GM12864 (cell line): ENCODE data around the gene IL32.

ENCODE experiments used
- DNase-seq: peaks from one replicate; pipeline ENCODE4 v3.0.0-alpha.2; 2011; ENCODE audit warnings: low read depth
- H3K4me3 ChIP-seq: 2 replicates; pipeline ENCODE4 v1.5.1; 2011; ENCODE audit warnings: mild to moderate bottlenecking, low read depth, low read length, control low read depth
- TF ChIP-seq, protein P1 (sequence below): IDR thresholded peaks from 2 replicates; pipeline ENCODE4 v1.5.1; 2011; ENCODE audit warnings: low read depth, mild to moderate bottlenecking, moderate library complexity, low read length, control low read depth, inconsistent platforms; ENCODE audit errors: missing control alignments

IL32 gene

DNA sequence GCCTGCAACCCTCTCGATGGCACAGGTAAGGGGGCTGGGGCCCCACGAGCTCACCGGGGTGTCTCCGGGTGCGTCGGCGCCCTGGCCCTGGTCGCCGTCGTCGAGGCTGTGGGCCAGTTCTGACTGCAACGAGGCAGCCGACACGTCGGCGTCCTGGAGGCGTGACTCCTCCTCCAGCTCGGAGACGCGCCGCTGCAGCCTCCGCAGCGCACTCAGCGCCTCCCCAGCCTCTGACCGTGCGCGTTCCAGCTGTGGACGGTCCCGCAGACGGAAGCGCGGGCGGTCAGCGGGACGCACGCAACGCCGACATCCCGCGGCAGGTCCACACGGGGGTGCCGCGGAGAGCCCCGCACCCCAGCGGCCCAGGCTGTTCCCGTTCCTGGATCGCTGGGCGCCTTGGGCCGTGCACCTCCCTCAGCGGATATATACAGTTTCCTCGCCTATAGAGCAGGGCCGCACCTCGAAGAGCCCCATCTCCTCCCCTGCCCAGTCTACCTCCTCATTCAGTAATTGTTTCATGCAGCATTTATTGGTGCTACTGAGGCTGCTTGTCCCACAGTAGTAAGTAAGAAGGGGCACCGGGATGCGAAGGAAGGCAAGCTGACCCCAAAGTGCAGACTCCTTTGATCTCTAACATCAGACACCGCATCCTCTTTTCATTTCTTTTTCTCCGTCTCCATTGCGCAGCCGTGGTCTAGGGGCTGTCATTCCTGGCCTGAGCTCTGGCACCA lies 35.8 kb upstream of the IL32 start:
- no peak overlapping the region; the same call in 1 of the 2 replicates for H3K4me3 ChIP-seq
- TF ChIP-seq, protein P1, sequence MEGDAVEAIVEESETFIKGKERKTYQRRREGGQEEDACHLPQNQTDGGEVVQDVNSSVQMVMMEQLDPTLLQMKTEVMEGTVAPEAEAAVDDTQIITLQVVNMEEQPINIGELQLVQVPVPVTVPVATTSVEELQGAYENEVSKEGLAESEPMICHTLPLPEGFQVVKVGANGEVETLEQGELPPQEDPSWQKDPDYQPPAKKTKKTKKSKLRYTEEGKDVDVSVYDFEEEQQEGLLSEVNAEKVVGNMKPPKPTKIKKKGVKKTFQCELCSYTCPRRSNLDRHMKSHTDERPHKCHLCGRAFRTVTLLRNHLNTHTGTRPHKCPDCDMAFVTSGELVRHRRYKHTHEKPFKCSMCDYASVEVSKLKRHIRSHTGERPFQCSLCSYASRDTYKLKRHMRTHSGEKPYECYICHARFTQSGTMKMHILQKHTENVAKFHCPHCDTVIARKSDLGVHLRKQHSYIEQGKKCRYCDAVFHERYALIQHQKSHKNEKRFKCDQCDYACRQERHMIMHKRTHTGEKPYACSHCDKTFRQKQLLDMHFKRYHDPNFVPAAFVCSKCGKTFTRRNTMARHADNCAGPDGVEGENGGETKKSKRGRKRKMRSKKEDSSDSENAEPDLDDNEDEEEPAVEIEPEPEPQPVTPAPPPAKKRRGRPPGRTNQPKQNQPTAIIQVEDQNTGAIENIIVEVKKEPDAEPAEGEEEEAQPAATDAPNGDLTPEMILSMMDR = no peak
- no peak for DNase-seq

DNA sequence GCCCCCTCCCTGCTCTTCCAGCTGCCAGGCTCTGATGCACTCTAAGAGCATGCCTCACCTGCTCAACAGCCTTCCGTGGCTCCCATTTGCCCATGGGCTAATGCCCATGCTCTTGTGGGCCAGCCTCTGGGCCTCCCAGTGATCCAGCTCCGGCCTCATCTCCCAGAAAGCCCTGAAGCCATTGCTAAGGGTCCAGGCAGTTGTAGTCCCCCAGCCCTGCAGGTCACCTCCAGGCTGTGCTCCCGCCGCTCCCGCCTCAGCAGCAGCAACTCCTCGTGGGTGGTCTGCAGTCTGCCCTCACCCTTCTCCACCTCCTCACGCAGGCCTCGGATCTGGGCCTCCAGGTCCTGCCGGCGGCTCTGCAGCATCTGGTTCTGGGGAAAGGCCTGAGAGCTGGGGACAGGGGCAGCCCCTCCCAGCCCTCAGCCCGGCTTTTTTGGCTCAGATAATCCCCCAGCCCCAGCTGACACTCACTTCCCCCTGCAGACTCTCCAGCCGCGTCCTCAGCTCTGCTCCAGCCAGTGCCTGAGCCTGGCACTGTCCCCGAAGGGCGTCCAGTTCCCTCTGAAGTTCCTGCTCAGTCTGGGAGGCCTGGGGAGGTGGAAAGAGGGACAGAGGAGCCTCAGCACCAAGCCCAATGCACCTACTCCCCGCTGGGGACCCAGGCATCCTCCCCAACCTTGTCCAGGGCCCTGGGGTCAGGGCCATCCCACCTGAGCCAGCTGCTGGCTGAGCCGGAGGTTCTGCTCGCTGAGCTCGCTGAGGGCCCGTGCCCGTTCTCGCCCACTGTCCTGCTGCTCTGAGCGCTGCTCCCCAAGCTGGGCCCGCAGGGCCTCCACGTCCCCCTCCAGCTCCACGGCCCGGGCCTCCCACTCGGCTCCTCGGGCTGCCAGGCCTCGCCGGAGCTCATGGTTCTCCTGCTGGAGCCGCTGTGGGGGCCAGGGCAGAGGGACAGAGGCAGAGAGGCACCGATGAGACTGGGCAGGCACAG lies 34.9 kb upstream of the IL32 start:
- no peak for DNase-seq
- TF ChIP-seq, protein P1 = peak; percentile 1
- H3K4me3 ChIP-seq = no peak overlapping the region

DNA sequence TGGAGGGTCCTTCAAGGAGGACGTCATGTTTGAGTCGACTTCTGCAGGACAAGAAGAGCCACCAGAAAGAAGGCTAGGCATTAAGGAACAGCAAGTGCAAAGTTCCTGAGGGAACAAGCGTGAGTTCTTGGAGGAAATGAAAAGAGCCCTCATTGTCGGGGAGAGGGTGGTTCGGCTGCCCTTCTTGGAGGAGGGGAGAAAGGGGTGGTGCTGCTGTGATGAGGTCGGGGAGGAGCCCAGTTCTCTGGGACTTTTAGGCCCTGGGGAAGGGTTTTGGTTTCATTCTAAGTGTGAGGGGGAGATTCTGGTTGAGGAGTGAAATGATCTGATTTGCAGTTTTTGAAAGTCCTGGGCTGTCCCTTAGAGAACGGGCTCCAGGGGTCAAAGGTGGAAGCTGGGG lies 32.8 kb upstream of the IL32 start:
- no peak overlapping the region for H3K4me3 ChIP-seq
- DNase-seq = no peak
- TF ChIP-seq, protein P1 = no peak

DNA sequence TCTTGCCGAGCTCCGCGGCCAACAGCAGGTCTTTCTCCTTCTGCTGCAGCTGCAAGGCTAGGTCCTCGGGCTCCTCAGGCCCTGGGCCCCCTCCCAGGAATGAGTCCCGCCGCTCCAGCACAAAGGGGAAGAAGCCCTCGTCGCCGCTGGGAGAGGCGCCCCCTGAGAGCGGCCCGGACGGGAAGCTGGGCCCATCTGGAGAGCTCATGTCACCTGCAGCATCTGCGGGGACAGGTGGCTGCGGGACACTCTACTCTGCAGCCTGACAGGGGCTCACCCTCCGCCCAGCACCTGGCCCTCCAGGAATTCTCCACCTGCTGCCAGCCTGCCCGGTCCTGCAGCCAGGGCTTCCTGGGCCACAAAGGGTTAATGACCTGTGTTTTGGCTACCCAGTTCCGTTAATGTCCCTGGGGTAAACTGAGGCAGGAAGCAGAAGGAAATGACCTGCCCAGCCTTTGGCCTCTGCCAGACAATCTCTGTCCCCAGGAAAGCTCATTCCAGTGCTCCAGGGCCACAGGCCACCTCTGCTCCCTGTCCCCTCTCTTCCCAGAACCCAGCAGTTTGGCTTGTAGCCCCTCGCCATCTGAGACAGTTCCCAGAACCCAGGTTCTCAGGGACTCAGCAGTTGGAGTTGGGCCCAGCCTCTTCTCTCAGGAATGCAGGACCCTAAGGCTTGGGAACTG lies 30.0 kb upstream of the IL32 start:
- H3K4me3 ChIP-seq = no peak overlapping the region
- DNase-seq = no peak
- TF ChIP-seq, protein P1 = no peak

DNA sequence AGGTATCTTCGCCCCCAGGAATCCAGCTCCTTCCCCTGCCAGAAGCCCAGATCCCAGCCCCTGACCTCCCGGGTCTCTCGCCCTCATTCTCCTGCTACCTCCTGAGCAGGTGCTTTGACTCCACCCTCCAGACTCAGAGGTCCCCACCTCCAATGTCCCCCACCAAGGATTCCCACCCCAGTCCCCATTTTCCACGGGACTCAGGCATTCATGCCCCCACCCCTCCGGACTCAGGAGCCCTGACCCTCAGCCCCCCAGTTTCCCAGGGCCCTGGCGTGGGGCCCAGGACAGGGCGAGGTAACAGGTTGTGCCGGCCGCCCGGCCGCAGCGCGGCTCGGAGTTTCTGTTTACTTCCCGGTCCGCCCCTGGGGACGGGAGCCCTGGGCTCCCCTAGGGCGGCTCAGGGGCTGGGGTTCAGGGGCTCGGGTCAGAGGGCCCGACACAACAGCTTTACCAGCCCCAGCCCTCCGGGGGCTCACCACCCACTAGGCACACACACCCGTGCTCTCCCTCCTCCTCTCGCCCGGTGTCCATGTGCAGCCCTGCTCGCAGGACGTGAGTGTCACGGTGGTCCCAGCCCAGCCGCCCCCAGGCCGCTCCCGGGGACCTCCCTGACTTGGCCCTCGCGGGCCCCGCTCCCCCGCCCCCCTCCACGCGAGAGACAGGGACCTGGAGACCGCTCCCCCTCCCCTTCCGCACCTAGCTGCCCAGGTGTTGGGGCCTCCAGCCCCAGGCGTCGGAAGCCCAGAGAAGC lies 29.3 kb upstream of the IL32 start:
- no peak for DNase-seq
- TF ChIP-seq, protein P1 = no peak
- H3K4me3 ChIP-seq = no peak overlapping the region

DNA sequence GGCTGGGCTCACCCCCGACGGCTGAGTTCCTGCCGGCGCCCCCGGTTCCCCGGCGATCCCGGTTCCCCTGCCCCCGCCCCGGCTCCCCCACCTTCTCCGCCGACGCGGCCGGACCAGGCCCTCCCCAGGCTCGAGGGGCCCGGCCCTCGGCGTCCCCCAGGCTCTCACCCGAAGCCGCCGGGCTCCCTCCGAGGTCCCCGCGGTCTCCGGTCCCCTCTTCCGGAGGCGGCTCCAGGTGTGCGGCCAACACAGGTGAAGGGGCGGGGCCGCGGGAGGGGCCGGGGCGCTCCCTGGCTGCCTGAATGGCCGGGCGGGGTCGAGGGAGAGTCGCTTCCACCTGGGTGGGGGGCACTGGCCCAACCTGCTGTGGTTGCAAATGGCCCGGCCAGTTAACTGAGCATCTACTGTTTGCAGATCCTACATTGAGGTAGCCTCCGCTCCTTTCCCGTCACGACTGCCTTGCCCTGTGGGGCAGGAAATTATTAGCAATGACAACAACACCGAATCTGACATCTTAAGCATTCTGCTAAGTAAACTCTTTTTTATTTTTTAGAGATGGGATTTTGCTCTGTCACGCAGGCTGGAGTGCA lies 28.6 kb upstream of the IL32 start, which contains the start of gene BICDL2:
TSS of gene BICDL2 (minus strand) at position 219 of the 590 bp plus-strand sequence. CDS start 1,448 bp downstream, outside the sequence.
- TF ChIP-seq, protein P1 = no peak
- no peak for DNase-seq
- H3K4me3 ChIP-seq = no peak within 1 kb of the TSS
